HG03025 (cell line): ENCODE measurements around the gene LRCH3.
A peak's percentile ranks its signal among the peaks of the same experiment; 100 is the strongest.

ENCODE experiments used
- ATAC-seq: cut with Tn5 transposase; IDR thresholded peaks from one replicate; pipeline ENCODE4 v1.9.1; 2021; ENCODE audit warnings: mild to moderate bottlenecking, moderate library complexity; ENCODE audit not compliant: unreplicated experiment, low FRiP score

Gene LRCH3

DNA sequence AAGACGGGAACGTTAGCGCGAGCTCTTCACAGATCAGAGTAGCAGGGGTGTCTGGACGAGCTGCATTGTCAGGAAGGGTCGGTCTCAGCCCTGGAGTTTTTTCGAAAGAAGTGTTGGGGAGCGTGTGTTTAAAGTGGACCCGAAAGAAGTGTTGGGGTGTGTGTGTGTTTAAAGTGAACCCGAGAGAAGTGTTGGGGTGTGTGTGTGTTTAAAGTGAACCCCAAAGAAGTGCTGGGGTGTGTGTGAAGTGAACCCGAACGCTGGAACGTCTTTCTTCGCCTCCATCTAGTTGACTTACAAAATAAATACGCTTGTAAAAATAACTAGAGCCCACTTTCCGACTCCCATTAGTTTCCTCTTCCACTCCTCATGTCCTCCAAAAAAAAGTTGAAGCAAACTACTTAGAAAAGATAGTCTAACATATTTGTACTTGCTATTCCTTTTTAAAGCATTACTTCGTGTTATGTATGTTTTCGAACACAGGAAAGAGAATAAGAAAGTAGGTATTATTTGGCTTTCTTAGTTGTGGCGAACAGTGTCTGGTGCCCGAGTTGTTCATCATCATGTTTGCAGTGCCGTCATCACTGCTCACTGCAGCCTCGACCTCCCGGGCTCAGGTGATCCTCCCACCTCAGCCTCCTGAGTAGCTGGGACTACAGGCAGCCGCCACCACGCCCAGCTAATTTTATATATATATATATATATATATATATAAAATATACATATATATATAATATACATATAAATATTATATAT lies 1.0 kb downstream of the LRCH3 start:
- peak; percentile 26 for ATAC-seq

DNA sequence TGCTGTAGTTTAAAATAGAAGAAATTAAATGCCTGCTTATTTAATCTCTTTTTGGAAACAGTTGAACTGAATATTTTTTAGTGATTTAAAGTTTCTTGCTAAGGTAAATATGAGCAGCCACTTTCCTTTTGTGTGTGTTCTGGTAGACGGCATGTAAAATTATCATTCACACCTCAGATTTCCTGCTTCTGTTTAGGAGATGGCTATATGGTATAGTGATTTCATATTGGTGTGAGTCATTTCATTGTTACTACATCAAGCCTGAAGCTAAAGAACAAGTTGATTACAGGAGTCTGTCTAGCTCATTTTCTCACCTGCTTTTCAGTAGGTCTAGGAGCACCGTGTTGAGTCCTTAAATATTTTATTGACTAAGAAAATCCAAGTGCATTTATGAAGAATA lies 2.2 kb downstream of the LRCH3 start:
- no peak for ATAC-seq

- ATAC-seq: no peak
Observed at GRCh38 chr3:197794115-197794514, 3.1 kb downstream of the LRCH3 start.

GRCh38 chr3:197795200-197795599 lies 4.1 kb downstream of the LRCH3 start:
- ATAC-seq: no peak

- no peak for ATAC-seq
Observed at GRCh38 chr3:197796087-197796486, 5.0 kb downstream of the LRCH3 start.

- no peak for ATAC-seq
Observed at GRCh38 chr3:197798863-197799262, 7.8 kb downstream of the LRCH3 start.

GRCh38 chr3:197800379-197800778 lies 9.3 kb downstream of the LRCH3 start:
- ATAC-seq: no peak

DNA sequence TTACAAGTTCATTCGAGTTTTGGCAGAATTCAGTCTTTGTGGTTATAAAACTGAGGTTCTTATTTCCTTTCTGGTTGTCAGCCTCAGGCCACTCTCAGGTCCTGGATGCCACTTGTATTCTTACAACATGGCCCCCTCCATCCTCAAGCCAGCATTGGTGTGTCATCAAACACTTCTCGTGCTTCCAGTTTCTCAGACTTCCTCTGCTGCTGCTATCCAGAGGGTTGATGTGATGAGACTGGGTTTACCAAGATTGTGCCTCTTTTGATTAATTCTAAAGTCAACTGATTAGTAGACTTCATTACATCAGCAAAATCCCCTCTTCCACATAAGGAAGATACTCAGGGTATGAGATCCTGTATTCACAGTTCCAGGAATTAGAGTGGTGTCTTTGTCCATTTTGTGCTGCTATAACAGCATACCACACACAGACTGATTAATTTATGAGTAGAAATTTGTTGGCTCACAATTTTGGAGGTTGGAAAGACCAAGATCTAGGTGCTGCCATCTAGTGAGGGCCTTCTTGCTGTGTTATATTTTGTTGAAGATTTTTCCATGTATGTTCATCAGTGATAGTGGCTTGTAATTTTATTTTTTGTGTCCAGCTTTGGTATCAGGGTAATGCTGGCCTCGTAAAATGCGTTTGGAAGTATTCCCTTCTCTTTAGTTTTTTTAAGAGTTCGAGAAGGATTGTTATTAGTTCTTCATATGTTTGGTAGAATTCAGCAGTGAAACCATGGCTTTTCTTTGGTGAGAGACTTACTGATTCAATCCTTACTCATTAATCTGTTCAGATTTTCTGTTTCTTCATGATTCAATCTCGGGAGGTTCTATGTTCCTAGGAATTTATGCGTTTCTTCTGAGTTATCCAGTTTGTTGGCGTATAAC lies 11.1 kb downstream of the LRCH3 start:
- no peak for ATAC-seq

GRCh38 chr3:197802779-197803459 lies 11.9 kb downstream of the LRCH3 start:
- ATAC-seq: no peak

GRCh38 chr3:197804511-197804910 lies 13.5 kb downstream of the LRCH3 start:
- no peak for ATAC-seq

DNA sequence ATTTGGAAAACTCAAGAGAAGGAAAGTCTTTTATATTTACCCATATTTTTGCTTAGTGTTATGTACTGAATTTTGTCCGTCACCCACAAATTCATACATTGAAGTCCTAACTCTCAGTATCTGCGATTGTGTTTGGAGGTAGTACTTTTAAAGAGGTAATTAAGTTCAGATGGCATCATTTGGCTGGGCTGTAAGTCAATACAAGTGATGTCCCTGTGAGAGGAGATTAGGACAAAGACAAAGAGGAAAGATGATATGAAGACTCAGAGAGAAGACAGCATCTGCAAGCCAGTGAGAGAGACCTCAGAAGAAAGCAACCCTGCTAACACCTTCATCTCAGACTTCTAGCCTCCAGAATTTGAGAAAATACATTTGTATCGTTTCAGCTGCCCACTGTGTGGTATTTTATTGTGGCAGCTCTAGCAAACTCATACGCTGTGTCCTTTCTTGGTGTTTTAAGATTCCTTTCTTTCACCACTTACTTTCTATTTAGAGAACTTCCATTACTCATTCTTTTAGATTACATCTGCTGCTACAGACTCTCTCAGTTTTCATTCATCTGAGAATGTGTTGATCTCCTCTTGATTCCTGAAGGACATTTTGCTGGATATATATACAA lies 17.0 kb downstream of the LRCH3 start:
- ATAC-seq: no peak

- ATAC-seq: no peak
Observed at GRCh38 chr3:197809356-197810020, 18.4 kb downstream of the LRCH3 start.

- ATAC-seq: no peak
Observed at GRCh38 chr3:197810901-197811300, 19.8 kb downstream of the LRCH3 start.

DNA sequence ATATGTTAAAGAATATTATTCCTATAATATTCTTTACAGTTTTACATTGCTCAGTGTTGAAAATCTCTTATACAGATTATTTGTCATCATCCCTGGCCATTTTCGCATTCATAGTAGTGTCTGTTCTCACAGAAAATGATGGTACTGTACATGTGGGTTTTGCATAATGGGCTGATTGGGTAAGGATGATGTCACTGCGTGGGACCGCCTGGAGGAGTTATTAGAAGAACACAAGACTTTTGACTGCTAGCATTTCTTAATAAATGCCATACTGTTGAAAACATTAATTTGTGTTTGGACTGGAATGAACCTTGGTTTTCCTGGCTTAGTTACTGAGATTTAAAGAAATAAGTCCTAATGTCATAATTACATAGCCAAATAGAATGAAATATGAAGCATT lies 20.3 kb downstream of the LRCH3 start:
- ATAC-seq: no peak

DNA sequence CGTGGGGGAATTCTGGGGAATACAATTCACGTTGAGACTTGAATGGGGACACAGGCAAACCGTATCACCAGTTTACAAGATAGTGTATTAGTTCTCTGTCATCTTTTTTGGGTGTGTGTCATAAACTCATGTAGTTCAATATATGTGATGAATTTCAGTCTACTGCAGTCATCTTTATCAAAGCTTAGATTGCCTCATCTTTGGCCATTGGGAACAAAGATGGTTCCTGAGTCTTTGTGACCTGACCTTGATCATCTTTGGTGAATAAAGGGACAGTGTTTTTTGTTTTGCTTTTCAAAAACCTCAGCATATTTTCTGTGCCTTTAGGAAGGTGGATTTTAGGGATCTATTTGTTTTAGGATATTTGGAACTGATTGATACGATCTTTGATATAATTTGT lies 23.3 kb downstream of the LRCH3 start:
- no peak for ATAC-seq

DNA sequence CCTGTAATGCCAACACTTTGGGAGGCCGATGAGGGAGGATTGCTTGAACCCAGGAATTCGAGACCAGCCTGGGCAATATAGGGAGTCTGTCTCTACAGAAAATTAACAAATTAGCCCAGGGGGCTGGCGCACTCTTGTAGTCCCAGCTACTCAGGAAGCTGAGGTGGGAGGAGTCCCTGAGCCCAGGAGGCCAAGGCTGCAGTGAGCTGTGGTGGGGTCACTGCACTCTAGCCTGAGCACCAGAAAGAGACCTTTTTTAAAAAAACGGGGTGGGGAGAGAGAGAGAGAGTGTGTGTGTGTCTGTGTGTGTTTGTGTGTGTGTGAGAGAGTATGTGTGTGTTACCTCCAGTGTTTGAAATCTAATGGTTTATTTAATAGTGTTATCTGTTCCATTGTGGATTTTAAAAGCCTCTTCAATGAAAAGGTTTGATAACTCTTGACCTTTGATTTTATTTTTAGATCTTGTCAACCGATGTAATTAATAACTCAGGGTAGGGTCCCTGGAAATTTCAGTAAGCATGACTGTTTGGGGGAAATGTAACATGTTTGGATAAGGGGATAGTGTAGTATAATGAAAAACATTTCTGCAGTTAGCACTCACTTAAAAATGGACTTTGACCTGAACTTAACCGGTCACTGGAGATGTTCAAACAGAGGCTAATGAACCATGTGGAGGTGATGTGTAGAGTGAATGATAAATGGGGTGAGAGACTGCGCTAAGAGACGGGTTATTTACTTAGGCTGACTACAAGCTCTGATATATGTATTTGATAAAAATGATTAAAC lies 29.7 kb downstream of the LRCH3 start:
- ATAC-seq: no peak

GRCh38 chr3:197829397-197830045 lies 38.5 kb downstream of the LRCH3 start:
- ATAC-seq: no peak

GRCh38 chr3:197830308-197830966 lies 39.4 kb downstream of the LRCH3 start:
- ATAC-seq: no peak

DNA sequence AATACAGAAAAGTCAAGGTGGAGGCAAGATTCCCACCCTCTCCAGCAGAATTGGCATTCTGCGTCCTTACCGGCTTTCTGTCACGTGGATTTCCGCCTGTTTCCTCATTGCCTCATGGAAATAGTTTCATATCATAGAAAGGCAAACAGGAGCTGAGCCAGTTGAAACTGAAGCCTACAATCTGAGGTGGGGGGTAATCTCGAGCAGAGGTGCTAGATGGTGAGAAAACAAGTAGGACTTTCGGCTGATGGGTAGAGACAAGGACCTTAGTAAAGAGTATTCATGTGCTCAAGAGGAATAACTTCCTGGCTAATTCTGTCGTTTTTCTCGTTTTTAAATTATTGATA lies 39.9 kb downstream of the LRCH3 start:
- no peak for ATAC-seq
